Stimulated activated CD4-positive, alpha-beta T cell treated with anti-CD3 and anti-CD28 coated beads, Interleukin-4, amount 100 ng/mL, for 24 hours (primary cell): ENCODE results near the gene PFN4.

Experiments used
- DNase-seq: peaks from one replicate; pipeline ENCODE4 v3.0.0-alpha.2; 2020

PFN4 gene

DNA sequence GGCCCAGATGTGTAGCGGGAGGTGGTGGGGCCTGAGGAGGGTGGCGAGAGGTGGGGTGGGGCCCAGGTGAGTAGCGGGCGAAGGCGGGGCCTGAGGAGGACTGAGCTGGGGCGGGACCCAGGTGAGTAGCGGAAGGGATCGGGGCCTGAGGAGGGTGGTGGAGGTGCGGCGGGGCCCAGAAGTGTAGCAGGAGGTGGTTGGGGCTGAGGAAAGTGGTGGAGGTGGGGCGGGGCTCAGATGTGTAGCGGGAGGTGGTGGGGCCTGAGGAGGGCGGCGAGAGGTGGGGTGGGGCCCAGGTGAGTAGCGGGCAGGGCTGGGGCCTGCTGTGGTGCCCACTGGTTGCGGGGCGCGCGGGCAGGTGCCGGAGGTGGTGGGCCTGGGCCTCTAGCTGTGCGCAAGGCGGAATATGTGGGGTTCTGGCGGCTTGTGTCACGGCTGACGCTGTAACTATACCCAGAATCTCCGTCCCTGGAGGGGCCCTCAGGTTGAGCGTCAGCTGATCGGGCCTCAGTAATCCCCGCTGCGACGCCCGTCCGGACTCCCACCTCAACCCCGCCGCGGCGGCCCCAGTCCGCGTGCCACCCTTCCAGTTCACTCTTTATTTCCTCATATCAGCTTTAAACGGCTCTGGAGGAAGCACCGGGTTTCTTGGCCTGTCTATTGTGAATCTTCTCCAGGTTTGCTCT is 46.1 kb downstream of the PFN4 start:
- peak; percentile 12 for DNase-seq

DNA sequence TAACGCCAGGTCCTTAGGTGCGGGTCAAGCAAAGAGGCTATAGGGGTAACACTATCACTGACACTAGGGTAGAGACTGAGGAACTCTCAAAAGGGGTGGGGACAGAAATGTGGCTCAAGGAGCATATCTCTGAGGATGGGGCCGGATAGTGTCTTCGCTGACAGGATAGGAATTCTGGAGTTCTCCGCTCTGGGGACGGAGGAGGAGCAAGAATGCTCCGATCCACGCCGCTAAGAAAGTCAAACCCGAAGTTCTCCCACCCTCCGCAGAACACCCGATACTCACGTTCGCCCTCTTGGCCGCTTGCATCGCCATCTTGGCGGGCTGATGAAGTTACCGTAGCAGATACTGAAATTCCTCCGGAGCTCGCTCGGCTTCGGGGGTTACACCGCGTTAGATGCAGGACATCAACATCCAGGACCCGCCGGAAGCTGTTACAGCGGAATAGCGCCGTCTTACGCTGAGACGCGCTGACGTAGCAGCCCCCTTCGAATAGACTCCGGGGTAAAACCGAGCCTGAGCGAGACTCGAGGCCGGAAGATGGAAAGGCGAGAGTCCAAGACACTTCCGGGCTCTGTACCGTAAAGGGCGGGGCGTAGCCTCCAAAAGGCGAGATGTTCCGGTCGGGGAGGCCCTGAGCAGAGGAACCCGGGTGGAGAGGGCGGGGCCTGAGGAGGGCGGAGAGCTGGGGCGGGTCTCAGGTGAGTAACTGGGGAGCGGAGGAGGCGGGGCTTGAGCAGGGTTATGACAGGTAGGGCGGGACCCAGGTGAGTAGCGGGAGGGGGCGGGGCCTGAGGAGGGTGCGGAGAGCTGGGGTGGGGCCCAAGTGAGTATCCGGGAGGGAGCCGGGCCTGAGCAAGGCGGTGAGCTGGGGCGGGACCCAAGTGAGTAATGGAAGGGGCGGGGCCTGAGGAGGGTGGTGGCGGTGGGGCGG is 47.0 kb downstream of the PFN4 start, which contains the start of gene SF3B6:
Gene SF3B6, minus strand, starts transcription at position 412 of the 934 bp plus-strand sequence. Its CDS starts 97 bp downstream, at position 315.
- DNase-seq: peak; percentile 99

DNA sequence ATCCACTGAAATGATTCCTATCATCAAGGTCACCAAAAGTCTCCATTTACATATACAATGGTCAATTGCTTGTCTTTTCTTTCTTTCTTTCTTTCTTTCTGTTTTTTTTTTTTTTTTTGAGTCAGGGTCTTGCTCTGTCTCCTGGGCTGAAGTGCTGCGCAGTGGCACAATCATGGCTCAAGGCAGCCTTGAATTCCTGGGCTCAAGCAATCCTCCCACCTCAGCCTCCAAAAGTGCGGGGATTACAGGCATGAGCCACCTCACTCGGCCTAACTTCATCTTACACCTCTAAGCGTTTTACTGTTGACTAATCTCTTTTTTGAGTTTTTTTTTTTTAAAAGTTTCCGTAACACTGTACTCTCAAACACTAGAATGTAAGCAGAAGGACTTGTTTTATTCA is 47.9 kb downstream of the PFN4 start:
- no peak for DNase-seq

DNA sequence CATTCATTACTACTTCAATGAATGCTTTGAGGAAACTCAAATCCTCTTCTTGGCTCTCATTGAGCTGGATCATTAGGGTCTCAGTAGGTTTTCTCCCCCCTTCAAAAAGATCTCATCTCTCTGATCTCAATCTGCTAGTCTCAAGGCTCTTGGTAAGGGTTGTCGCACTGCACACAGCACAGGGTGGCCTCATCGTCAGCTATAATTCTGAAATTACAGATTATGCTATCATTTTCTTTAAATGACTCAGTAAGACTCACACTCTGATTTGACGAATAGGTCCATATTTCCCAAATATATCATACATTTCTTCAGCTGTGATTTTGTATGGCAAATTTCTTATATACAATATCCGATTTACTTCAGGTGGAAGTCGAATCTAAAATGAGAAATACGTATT is 49.3 kb downstream of the PFN4 start:
- DNase-seq: no peak

DNA sequence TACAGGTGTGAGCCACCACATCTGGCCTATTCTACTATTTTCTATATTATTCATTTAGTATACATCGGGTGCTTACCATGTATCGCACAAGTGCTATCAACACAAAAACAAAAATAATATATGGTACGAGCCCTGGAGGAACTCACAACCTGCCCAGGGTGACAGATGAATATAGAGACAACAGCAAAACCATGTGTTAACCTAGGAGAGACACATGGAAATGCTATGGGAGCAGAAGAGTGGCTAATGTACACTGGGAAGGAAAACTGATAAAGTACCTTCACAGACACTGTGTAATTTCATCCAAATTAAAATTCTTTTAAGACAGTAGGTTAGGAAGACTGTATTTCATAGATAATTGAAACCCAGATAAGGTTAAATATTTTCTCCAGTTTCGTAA is 50.9 kb downstream of the PFN4 start:
- no peak for DNase-seq

DNA sequence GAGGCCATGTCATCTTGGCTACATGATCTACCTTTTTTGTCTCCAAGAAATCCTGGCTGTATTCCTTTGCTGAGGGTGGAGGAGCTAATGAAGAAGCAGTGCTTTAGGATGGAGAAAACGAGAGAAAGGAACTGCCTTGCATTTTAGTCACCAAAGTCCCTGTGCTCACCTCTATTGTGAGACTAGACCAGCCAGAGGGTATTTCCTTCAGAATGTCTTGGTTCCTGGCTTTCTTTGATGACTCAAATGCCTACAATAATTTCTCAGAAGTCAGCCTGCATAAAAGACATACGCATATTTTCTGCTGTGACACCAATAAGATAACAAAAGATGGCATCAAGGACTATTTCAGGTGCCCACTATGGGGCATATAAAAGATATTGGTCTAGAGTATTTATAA is 57.8 kb downstream of the PFN4 start:
- DNase-seq: no peak
